Left ventricle myocardium inferior (tissue), 1 donor: Measurements from ENCODE around the gene YIPF2. TPM values are rescaled to one million over a fixed set of nuclear protein-coding genes. Genes with fewer than 3 reads are reported as not detected.
"Not testable (repeated sequence)": the region's sequence is repeated elsewhere in the genome, so short reads cannot be mapped to it uniquely, and the experiment has no call there.

ENCODE experiments used
- DNase-seq: peaks from one replicate; pipeline ENCODE4 v3.0.0-alpha.2; 2020
- H3K27ac ChIP-seq: fragments of 200-600 bp; replicated peaks from 2 replicates; pipeline ENCODE4 v1.8.0; 2021
- H3K27me3 ChIP-seq: fragments of 200-600 bp; 2 replicates; pipeline ENCODE4 v1.8.0; 2021; ENCODE audit warnings: low read depth
- H3K36me3 ChIP-seq: fragments of 200-600 bp; 2 replicates; pipeline ENCODE4 v1.8.0; 2021
- H3K4me1 ChIP-seq: fragments of 200-600 bp; 2 replicates; pipeline ENCODE4 v1.8.0; 2021
- H3K4me3 ChIP-seq: fragments of 200-600 bp; 2 replicates; pipeline ENCODE4 v1.8.0; 2021; ENCODE audit warnings: mild to moderate bottlenecking, moderate library complexity
- H3K9me3 ChIP-seq: fragments of 200-600 bp; replicated peaks from 2 replicates; pipeline ENCODE4 v1.8.0; 2021
- intact Hi-C: fragments of 100-400 bp; cut with micrococcal nuclease; formaldehyde crosslinking; loops from one replicate; pipeline ENCODE4 v1.11.0; 2022
- total RNA-seq: library from RNA; stranded (reverse); fragmentation: NEBNext Ultra II Directional; extraction: Animal tissue kit (Norgen Biotek cat#: 25700); gene quantifications from one replicate; pipeline ENCODE4 v1.2.1, GENCODE V29; 2021
- TF ChIP-seq, protein P1 (sequence below): fragments of 200-600 bp; IDR thresholded peaks from 2 replicates; pipeline ENCODE4 v1.8.0; 2021; ENCODE audit warnings: antibody characterized with exemption, mild to moderate bottlenecking, borderline replicate concordance
- donor health status: DM: no; HTN: yes; CAD: no; lungs with severe emphysema.

The YIPF2 gene
- total RNA-seq, 1 donor from 2014 or later, result 13.1 TPM

DNA sequence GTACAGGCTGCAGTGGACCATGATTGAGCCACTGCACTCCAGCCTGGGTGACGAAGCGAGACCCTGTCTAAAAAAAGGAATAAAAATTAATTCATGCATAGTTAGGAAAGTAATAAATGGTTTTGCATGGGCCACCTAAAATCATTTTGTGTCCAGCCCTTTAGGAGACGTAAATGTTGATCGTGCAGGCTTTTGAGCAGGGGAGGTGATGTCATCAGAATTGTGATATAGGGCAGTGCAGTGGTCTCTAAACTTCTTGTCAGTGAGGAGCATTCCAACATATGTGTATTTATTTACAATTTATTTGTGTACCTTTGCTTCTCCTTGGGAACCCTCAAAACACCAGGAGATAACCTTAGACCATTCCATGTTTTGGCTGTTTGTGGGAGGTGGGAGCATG, 35.4 kb upstream of the YIPF2 start:
- intact Hi-C loops, result no loop called here
- no peaks in the 10 kb centered on the region for H3K9me3 ChIP-seq
- peaks cover 38% of the 10 kb centered on the region for H3K4me1 ChIP-seq
- TF ChIP-seq, protein P1, sequence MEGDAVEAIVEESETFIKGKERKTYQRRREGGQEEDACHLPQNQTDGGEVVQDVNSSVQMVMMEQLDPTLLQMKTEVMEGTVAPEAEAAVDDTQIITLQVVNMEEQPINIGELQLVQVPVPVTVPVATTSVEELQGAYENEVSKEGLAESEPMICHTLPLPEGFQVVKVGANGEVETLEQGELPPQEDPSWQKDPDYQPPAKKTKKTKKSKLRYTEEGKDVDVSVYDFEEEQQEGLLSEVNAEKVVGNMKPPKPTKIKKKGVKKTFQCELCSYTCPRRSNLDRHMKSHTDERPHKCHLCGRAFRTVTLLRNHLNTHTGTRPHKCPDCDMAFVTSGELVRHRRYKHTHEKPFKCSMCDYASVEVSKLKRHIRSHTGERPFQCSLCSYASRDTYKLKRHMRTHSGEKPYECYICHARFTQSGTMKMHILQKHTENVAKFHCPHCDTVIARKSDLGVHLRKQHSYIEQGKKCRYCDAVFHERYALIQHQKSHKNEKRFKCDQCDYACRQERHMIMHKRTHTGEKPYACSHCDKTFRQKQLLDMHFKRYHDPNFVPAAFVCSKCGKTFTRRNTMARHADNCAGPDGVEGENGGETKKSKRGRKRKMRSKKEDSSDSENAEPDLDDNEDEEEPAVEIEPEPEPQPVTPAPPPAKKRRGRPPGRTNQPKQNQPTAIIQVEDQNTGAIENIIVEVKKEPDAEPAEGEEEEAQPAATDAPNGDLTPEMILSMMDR, result no peak
- no peaks in the 10 kb centered on the region for H3K36me3 ChIP-seq
- H3K4me3 ChIP-seq, result no peak overlapping the region
- H3K27ac ChIP-seq, result no peak overlapping the region
- no peaks in the 10 kb centered on the region for H3K27me3 ChIP-seq
- DNase-seq, result no peak

DNA sequence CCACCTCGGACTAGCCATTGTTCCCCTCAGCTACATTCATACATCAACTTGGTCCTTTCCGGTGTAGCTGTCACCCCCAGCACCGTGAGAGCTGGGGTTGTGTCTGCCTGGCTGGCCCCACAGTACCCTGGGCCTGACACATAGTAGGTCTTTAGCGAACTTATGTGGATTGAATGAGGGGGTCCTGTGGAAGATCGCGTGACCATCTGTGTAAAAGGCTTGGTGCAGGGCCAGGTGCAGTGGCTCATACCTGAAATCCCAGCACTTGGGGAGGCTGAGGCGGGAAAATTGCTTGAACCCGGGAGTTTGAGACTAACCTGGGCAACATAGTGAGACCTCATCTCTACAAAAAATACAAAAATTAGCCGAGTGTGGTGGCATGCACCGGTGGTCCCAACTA, 34.4 kb upstream of the YIPF2 start:
- no peak overlapping the region for H3K27ac ChIP-seq
- H3K9me3 ChIP-seq, result no peaks in the 10 kb centered on the region
- H3K4me1 ChIP-seq, result peaks cover 28% of the 10 kb centered on the region
- TF ChIP-seq, protein P1, result no peak
- H3K4me3 ChIP-seq, result no peak overlapping the region
- no peaks in the 10 kb centered on the region for H3K36me3 ChIP-seq
- no peaks in the 10 kb centered on the region for H3K27me3 ChIP-seq
- no peak for DNase-seq
- intact Hi-C loops, result no loop called here

DNA sequence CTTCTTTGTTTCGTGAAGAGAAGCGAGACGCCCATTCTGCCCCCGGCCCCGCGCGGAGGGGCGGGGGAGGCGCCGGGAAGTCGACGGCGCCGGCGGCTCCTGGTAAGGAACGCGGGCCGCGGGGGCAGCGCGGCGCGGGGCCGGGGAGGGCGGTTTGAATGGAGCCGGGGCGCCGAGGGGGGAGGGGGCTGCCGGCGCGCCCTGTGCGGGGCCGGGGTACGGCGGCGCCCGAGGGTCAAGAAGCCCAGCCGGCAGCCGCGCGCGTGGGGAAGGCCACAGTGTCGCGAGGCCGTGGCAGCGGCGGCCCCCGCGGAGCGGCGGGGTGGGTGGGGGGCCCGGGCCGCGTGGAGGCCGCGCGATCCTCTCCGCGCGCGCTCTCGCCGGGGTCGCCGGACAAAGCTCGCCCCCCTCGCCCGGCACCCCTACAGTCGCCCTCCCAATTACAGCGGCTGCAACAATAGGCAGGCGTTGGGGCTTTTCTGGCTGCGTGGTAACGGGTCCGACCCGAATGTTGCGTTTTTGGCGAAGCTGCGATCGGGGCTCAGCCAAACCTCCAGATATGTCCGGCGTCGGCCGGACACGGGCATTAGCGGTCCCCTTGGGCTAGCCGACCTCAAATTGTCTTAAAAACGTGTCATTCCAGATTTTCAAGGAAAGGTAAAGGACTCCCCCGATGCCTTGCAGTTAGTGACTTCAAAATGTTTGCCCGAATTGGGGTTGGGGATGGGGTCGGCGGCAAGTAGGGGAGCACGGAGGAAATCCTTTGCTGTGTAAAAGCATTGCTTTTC, 32.8 kb upstream of the YIPF2 start:
- intact Hi-C loops, result no loop called here
- H3K4me1 ChIP-seq, result peaks cover 26% of the 10 kb centered on the region
- H3K27me3 ChIP-seq, result no peaks in the 10 kb centered on the region
- no peaks in the 10 kb centered on the region for H3K36me3 ChIP-seq
- TF ChIP-seq, protein P1, result no peak
- no peaks in the 10 kb centered on the region for H3K9me3 ChIP-seq
- peak overlapping the region; percentile 94 for H3K4me3 ChIP-seq
- H3K27ac ChIP-seq, result peak overlapping the region; percentile 95
- DNase-seq, result peak; percentile 73

DNA sequence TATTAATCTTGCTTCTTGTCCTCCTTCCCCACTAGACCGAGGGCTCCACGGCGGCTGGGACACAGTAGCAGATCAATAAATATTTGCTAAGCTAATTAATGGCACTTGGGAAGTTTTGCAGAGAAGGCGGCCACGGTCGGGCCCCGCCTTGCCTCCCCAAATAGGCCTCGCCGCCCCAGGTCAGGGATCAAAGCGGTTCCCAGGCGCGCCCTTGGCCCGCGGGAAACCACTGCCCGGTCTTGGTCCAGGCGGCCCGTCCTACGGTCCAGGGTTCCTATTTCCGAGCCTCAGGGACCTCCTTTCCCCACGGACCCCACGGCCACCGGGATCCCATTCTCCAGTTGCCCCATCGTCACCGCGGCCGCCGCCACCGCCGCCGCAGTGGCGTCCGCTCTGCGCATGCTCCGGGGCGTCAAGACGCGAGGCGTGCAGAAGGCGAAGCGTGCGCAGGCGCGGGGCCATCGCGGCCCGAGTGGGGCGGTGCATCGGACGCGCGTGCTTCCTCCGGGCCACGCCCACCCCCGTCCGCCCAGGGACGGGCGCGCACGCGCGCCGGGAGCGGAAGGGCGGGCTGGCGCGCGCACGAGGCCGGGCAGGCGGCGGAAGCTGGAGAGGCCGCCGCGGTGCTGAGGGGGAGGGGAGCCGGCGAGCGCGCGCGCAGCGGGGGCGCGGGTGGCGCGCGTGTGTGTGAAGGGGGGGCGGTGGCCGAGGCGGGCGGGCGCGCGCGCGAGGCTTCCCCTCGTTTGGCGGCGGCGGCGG, 32.1 kb upstream of the YIPF2 start, which contains the start of gene SMARCA4:
Gene SMARCA4 (plus strand): TSS at position 717 of the 759 bp plus-strand sequence. CDS start 23,122 bp downstream, outside the sequence.
- TF ChIP-seq, protein P1, result no peak
- Histone ChIP-seq H3K27me3 (no peaks in the 10 kb centered on the region), H3K9me3 (no peaks in the 10 kb centered on the region), H3K27ac (peak within 1 kb of the TSS; percentile 95), H3K4me3 (peak within 1 kb of the TSS; percentile 94), H3K36me3 (no peaks in the 10 kb centered on the region), H3K4me1 (peaks cover 26% of the 10 kb centered on the region)
- intact Hi-C loops, result no loop called here
- DNase-seq, result peak; percentile 98

DNA sequence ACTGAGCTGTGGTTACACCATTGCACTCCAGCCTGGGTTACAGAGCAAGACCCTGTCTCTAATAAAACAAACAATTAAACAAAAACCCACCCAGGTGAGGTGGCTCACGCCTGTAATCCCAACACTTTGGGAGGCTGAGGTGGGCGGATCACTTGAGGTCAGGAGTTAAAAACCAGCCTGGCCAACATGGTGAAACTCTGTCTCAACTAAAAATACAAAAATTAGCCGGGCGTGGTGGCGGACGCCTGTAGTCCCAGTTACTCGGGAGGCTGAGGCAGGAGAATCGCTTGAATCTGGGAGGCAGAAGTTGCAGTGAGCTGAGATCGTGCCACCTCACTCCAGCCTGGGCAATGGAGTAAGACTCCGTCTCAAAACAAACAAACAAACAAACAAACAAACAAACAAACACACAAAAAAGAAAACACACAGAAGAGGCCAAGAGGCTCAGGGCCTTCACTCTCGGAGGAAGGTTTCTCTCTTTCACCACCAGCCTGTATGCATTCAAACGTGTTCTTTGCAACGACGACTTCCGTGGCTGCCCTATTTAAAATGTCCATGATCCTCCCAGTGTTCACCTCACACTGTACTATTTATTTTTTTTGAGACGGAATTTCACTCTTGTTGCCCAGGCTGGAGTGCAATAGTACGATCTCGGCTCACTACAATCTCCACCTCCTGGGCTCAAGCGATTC, 31.0 kb upstream of the YIPF2 start:
- Histone ChIP-seq H3K27ac (peak overlapping the region; percentile 95), H3K4me1 (peaks cover 26% of the 10 kb centered on the region), H3K4me3 (peak overlapping the region; percentile 94)
- DNase-seq, H3K36me3 ChIP-seq, H3K9me3 ChIP-seq, intact Hi-C loops, H3K27me3 ChIP-seq: not testable (repeated sequence)
